ENCODE data around the gene ANKFN1.

GRCh38 chr17:56165072-56165641 is 11.9 kb downstream of the ANKFN1 start:
- TF ChIP-seq CTCF (IDR thresholded peaks at IDR 0.05) (no peak), POLR2A (IDR thresholded peaks at IDR 0.05) (no peak), POLR2AphosphoS5 (IDR thresholded peaks at IDR 0.05) (no peak), EP300 (IDR thresholded peaks at IDR 0.05) (no peak)
